Activated B cell treated with CpG ODN at 0.5 μM for 24 hours (primary cell): ENCODE results near the gene ARHGAP26. TPM values are rescaled to one million over a fixed set of nuclear protein-coding genes. Genes with fewer than 3 reads are reported as not detected.

Experiments
- ATAC-seq: fragments of 200-7000 bp; cut with Tn5 transposase; one replicate; pipeline ENCODE4 v1.10.0; 2021; ENCODE audit warnings: low read depth, mild to moderate bottlenecking, moderate library complexity
- CTCF ChIA-PET: fragments of 350-600 bp; sonication (Branson Sonifier 250); formaldehyde crosslinking; loops from one replicate; lab custom pipeline; 2021; ENCODE audit warnings: antibody characterized with exemption; lab: Charles Lee
- POLR2A ChIA-PET: fragments of 350-600 bp; sonication (Branson Sonifier 250); formaldehyde crosslinking; loops from one replicate; lab custom pipeline; 2021; ENCODE audit warnings: antibody characterized with exemption; lab: Charles Lee
- DNase-seq: peaks from one replicate; pipeline ENCODE4 v3.0.0; 2022
- H3K27ac Mint-ChIP-seq: one replicate; pipeline ENCODE4 v1.8.0; 2020; ENCODE audit warnings: mixed read lengths
- H3K27me3 Mint-ChIP-seq: one replicate; pipeline ENCODE4 v1.8.0; 2021; ENCODE audit warnings: mixed read lengths
- H3K36me3 Mint-ChIP-seq: one replicate; pipeline ENCODE4 v1.8.0; 2021; ENCODE audit warnings: low read depth, mixed read lengths
- H3K4me1 Mint-ChIP-seq: one replicate; pipeline ENCODE4 v1.8.0; 2021; ENCODE audit warnings: mixed read lengths
- H3K4me3 Mint-ChIP-seq: one replicate; pipeline ENCODE4 v1.8.0; 2020; ENCODE audit warnings: mild to moderate bottlenecking, mixed read lengths
- H3K9me3 Mint-ChIP-seq: one replicate; pipeline ENCODE4 v1.8.0; 2020; ENCODE audit warnings: mixed read lengths
- CTCF ChIP-seq: fragments of 200-600 bp; IDR thresholded peaks from one replicate; pipeline ENCODE4 v1.8.0; 2022; ENCODE audit warnings: antibody characterized with exemption, mild to moderate bottlenecking
- intact Hi-C: fragments of 100-400 bp; cut with micrococcal nuclease; formaldehyde crosslinking; loops from one replicate; pipeline ENCODE4 v1.15.1; 2024
- total RNA-seq: library from RNA; stranded (reverse); gene quantifications from 2 replicates; pipeline ENCODE4 v1.2.3, GENCODE V29; 2022

Gene ARHGAP26
- total RNA-seq, 1 donor from 2014 or later, result 20.9 TPM

GRCh38 chr5:143183989-143184388 is 413.8 kb downstream of the ARHGAP26 start:
- intact Hi-C loops, result no loop called here
- Mint-ChIP-seq H3K4me3 (no peak overlapping the region), H3K27me3 (no peaks in the 10 kb centered on the region), H3K4me1 (peaks cover 12% of the 10 kb centered on the region), H3K36me3 (no peaks in the 10 kb centered on the region), H3K27ac (no peak overlapping the region), H3K9me3 (no peaks in the 10 kb centered on the region)
- no peak for TF ChIP-seq CTCF
- CTCF ChIA-PET, result no interaction called here
- POLR2A ChIA-PET, result no interaction called here
- ATAC-seq (no peak), DNase-seq (no peak)

- ChIA-PET CTCF (no interaction called here), POLR2A (no interaction called here)
- DNase-seq, result no peak
- intact Hi-C loops, result no loop called here
- H3K4me3 Mint-ChIP-seq, result no peak overlapping the region
- H3K4me1 Mint-ChIP-seq, result peaks cover 12% of the 10 kb centered on the region
- H3K36me3 Mint-ChIP-seq, result peaks cover 10% of the 10 kb centered on the region
- no peak overlapping the region for H3K27ac Mint-ChIP-seq
- ATAC-seq, result no peak
- H3K9me3 Mint-ChIP-seq, result peaks cover 7% of the 10 kb centered on the region
- TF ChIP-seq CTCF, result no peak
- no peaks in the 10 kb centered on the region for H3K27me3 Mint-ChIP-seq
Observed at GRCh38 chr5:143186623-143187022, 416.4 kb downstream of the ARHGAP26 start.

GRCh38 chr5:143187495-143187894 is 417.3 kb downstream of the ARHGAP26 start:
- H3K9me3 Mint-ChIP-seq, result peaks cover 7% of the 10 kb centered on the region
- ChIA-PET POLR2A (no interaction called here), CTCF (no interaction called here)
- H3K27me3 Mint-ChIP-seq, result no peaks in the 10 kb centered on the region
- H3K36me3 Mint-ChIP-seq, result peaks cover 10% of the 10 kb centered on the region
- TF ChIP-seq CTCF, result no peak
- DNase-seq, result no peak
- H3K4me1 Mint-ChIP-seq, result peaks cover 12% of the 10 kb centered on the region
- intact Hi-C loops, result no loop called here
- H3K4me3 Mint-ChIP-seq, result no peak overlapping the region
- H3K27ac Mint-ChIP-seq, result no peak overlapping the region
- no peak for ATAC-seq

GRCh38 chr5:143188083-143188482 is 417.9 kb downstream of the ARHGAP26 start:
- no peak overlapping the region for H3K4me3 Mint-ChIP-seq
- no peak for DNase-seq
- TF ChIP-seq CTCF, result no peak
- intact Hi-C loops, result no loop called here
- H3K4me1 Mint-ChIP-seq, result peaks cover 6% of the 10 kb centered on the region
- H3K27me3 Mint-ChIP-seq, result no peaks in the 10 kb centered on the region
- peaks cover 7% of the 10 kb centered on the region for H3K9me3 Mint-ChIP-seq
- ATAC-seq, result no peak
- H3K36me3 Mint-ChIP-seq, result peaks cover 10% of the 10 kb centered on the region
- no peak overlapping the region for H3K27ac Mint-ChIP-seq
- POLR2A ChIA-PET, result no interaction called here
- CTCF ChIA-PET, result no interaction called here

GRCh38 chr5:143188692-143189091 is 418.5 kb downstream of the ARHGAP26 start:
- DNase-seq, result no peak
- Mint-ChIP-seq H3K36me3 (peaks cover 10% of the 10 kb centered on the region), H3K27ac (no peak overlapping the region), H3K4me3 (no peak overlapping the region), H3K9me3 (peaks cover 7% of the 10 kb centered on the region), H3K27me3 (no peaks in the 10 kb centered on the region), H3K4me1 (no peaks in the 10 kb centered on the region)
- ATAC-seq, result no peak
- ChIA-PET POLR2A (no interaction called here), CTCF (no interaction called here)
- intact Hi-C loops, result no loop called here
- no peak for TF ChIP-seq CTCF
